ENCODE measurements around the gene AMT.

GRCh38 chr3:49466085-49466484 lies 43.8 kb upstream of the AMT start:
- TF ChIP-seq CTCF (IDR thresholded peaks at IDR 0.05) (no peak), POLR2A (IDR thresholded peaks at IDR 0.05) (no peak)

Data from tibial nerve (tissue), 3 donors.